Hematopoietic multipotent progenitor cell treated with erythropoietin and hydrocortisone succinate and interleukin-3 and kit ligand, for 17 days (in vitro differentiated cells): Measurements from ENCODE around the gene SOHLH1.
"Not testable (repeated sequence)": the region's sequence is repeated elsewhere in the genome, so short reads cannot be mapped to it uniquely, and the experiment has no call there.

Experiments
- DNase-seq: peaks from one replicate; pipeline ENCODE4 v3.0.0-alpha.2; 2015; ENCODE audit warnings: low spot score

The SOHLH1 gene

GRCh38 chr9:135677641-135678168 lies 21.6 kb downstream of the SOHLH1 start:
- no peak for DNase-seq

GRCh38 chr9:135676891-135677290 lies 22.4 kb downstream of the SOHLH1 start:
- DNase-seq = no peak

- DNase-seq = no peak
These were observed 24.3 kb downstream of the SOHLH1 start for GRCh38 chr9:135674977-135675376.

- no peak for DNase-seq
These were observed 25.3 kb downstream of the SOHLH1 start for GRCh38 chr9:135673941-135674340.

GRCh38 chr9:135672786-135673185 lies 26.5 kb downstream of the SOHLH1 start:
- not testable (repeated sequence) for DNase-seq

- DNase-seq = no peak
These were observed 27.7 kb downstream of the SOHLH1 start for GRCh38 chr9:135671591-135672041.

GRCh38 chr9:135670721-135671590 lies 28.3 kb downstream of the SOHLH1 start:
- no peak for DNase-seq

GRCh38 chr9:135669616-135670285 lies 29.5 kb downstream of the SOHLH1 start:
- no peak for DNase-seq

- not testable (repeated sequence) for DNase-seq
These were observed 30.3 kb downstream of the SOHLH1 start for GRCh38 chr9:135669018-135669417.

- DNase-seq = no peak
These were observed 31.7 kb downstream of the SOHLH1 start for GRCh38 chr9:135667463-135668001.

- no peak for DNase-seq
These were observed 32.5 kb downstream of the SOHLH1 start for GRCh38 chr9:135666534-135667462.

- DNase-seq = no peak
These were observed 33.5 kb downstream of the SOHLH1 start for GRCh38 chr9:135665795-135666189.

- no peak for DNase-seq
These were observed 34.2 kb downstream of the SOHLH1 start for GRCh38 chr9:135664801-135665794.

GRCh38 chr9:135664266-135664665 lies 35.0 kb downstream of the SOHLH1 start:
- DNase-seq = no peak

GRCh38 chr9:135663857-135664256 lies 35.4 kb downstream of the SOHLH1 start:
- DNase-seq = no peak

- no peak for DNase-seq
These were observed 35.9 kb downstream of the SOHLH1 start for GRCh38 chr9:135663451-135663770.

GRCh38 chr9:135662758-135663450 lies 36.4 kb downstream of the SOHLH1 start, which contains the start of gene LCN9:
Gene LCN9 (plus strand): TSS chr9:135663309. CDS start chr9:135663322, 13 bp downstream.
- DNase-seq = no peak

GRCh38 chr9:135661816-135662560 lies 37.3 kb downstream of the SOHLH1 start:
- DNase-seq = no peak

- no peak for DNase-seq
These were observed 38.9 kb downstream of the SOHLH1 start for GRCh38 chr9:135660407-135660806.
